ENCODE measurements around the gene CD300E.

CD300E gene

DNA sequence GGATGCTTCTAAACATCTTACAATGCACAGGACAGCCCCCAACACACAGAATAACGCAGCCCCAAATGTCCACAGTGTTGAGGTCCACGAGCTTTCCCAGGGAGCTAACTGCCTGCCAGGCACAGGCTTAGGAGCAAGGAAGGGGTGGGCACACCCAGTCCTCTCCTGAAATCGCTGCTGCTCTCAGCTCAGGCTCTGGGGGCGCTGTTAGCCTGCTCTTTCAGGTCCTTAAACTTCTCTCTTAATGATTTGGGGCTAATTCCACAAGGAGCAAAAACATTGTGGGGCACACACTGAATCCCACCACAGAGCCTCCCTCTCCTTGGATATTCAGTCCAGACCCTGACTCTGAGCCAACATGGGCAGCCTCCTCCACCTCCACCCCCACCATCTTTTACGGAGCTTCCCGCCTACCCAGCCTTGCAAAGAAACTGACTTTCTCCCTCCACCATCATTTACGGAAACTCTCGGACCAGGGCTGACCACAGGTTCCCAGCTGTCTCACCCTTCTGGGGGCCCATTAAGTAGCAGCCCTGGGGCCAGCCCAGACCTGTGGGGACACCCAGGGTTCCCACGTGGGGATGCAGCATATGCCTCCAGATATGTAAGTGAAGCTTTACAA, 57.3 kb downstream of the CD300E start:
- no peaks in the 10 kb centered on the region for H3K4me1 ChIP-seq (ENCODE audit: control insufficient read depth, insufficient read depth, low read length)

DNA sequence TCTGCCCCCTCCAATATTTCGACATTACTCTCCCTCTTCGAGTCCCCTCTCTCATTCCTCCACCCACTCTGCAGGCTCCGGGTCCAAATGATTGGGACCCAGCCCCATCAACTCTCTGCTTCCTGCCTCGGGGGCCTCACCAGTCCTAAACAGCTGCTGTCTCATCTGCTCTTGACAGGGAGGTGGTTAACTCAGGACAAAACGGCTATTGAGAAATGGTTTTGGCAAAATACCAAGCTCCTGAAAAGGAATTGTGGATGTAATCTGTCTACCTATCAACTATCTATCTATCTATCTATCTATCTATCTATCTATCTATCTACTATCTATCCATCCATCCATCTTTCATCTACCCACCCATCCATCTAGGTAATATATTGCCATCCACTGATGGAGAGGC, 58.4 kb downstream of the CD300E start:
- no peaks in the 10 kb centered on the region for H3K36me3 ChIP-seq (ENCODE audit: control insufficient read depth, insufficient read depth, low read length)
- no peaks in the 10 kb centered on the region for H3K27me3 ChIP-seq (ENCODE audit: control insufficient read depth, insufficient read depth, low read length)
- no peak overlapping the region for H3K9ac ChIP-seq (ENCODE audit: low read depth, low read length)
- H3K4me1 ChIP-seq (ENCODE audit: control insufficient read depth, insufficient read depth, low read length) = no peaks in the 10 kb centered on the region
- H3K9me3 ChIP-seq (ENCODE audit: control insufficient read depth, insufficient read depth, low read length) = no peaks in the 10 kb centered on the region
- H3K4me3 ChIP-seq (ENCODE audit: low read depth, low read length) = no peak overlapping the region
- no peak overlapping the region for H3K27ac ChIP-seq (ENCODE audit: low read depth, low read length)

More for the DNA sequence above, 57.3 kb downstream of the CD300E start:
- Histone ChIP-seq H3K27ac (ENCODE audit: low read depth, low read length) (no peak overlapping the region), H3K9me3 (ENCODE audit: control insufficient read depth, insufficient read depth, low read length) (no peaks in the 10 kb centered on the region), H3K27me3 (ENCODE audit: control insufficient read depth, insufficient read depth, low read length) (no peaks in the 10 kb centered on the region), H3K4me3 (ENCODE audit: low read depth, low read length) (no peak overlapping the region), H3K36me3 (ENCODE audit: control insufficient read depth, insufficient read depth, low read length) (no peaks in the 10 kb centered on the region), H3K9ac (ENCODE audit: low read depth, low read length) (no peak overlapping the region)

DNA sequence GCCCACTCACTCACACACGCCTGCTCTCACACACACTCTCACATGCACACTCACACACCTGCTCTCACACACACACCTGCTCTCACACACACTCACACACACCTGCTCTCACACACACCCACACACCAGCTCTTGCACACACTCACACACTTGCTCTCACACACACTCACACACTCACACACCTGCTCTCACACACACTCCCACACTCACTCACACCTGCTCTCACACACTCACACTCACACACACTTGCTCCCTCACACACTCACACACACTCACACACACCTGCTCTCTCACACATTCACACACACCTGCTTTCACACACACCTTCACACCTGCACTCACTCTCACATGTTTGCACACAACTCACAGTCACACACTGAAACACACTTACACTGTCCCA, 60.2 kb downstream of the CD300E start:
- H3K4me1 ChIP-seq (ENCODE audit: control insufficient read depth, insufficient read depth, low read length) = peaks cover 6% of the 10 kb centered on the region

DNA sequence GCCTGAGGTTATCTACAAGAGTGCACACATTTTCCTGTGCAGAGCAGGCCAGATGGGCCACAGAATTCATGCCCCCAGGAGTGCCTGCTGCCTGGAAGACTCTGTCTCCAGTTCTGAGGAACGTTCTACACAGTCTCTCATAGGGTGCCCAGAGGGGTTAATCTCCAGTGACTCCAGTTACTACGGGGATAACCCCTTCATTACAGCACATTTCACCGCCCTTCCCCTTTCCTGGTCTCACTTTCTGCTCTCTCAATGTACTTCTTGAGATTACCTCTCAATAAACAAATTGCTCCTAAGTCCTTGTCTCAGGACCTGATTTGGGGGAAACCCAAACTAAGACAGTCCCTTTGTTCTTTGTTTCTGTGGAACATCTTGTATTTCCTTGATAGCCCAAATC, 62.0 kb downstream of the CD300E start:
- H3K4me3 ChIP-seq (ENCODE audit: low read depth, low read length) = no peak overlapping the region
- H3K27me3 ChIP-seq (ENCODE audit: control insufficient read depth, insufficient read depth, low read length) = no peaks in the 10 kb centered on the region
- peaks cover 18% of the 10 kb centered on the region for H3K9me3 ChIP-seq (ENCODE audit: control insufficient read depth, insufficient read depth, low read length)
- no peak overlapping the region for H3K27ac ChIP-seq (ENCODE audit: low read depth, low read length)
- no peaks in the 10 kb centered on the region for H3K36me3 ChIP-seq (ENCODE audit: control insufficient read depth, insufficient read depth, low read length)
- H3K9ac ChIP-seq (ENCODE audit: low read depth, low read length) = no peak overlapping the region
- peaks cover 6% of the 10 kb centered on the region for H3K4me1 ChIP-seq (ENCODE audit: control insufficient read depth, insufficient read depth, low read length)

More for the DNA sequence above, 60.2 kb downstream of the CD300E start:
- Histone ChIP-seq H3K9me3 (ENCODE audit: control insufficient read depth, insufficient read depth, low read length) (0 out of 2 replicates have a peak, but pooled peaks cover 4% of the 10 kb centered on the region), H3K36me3 (ENCODE audit: control insufficient read depth, insufficient read depth, low read length) (no peaks in the 10 kb centered on the region), H3K27ac (ENCODE audit: low read depth, low read length) (no peak overlapping the region), H3K9ac (ENCODE audit: low read depth, low read length) (no peak overlapping the region), H3K4me3 (ENCODE audit: low read depth, low read length) (no peak overlapping the region), H3K27me3 (ENCODE audit: control insufficient read depth, insufficient read depth, low read length) (no peaks in the 10 kb centered on the region)
